Fibroblast of the conjunctiva (primary cell): ENCODE data around the gene ORAI1.
"Not testable (repeated sequence)": the region's sequence is repeated elsewhere in the genome, so short reads cannot be mapped to it uniquely, and the experiment has no call there.

Experiments
- DNase-seq: peaks from one replicate; pipeline ENCODE4 v3.0.0-alpha.2; 2010; ENCODE audit warnings: low read depth

The ORAI1 gene

GRCh38 chr12:121649322-121649721, 23.0 kb downstream of the ORAI1 start:
- DNase-seq = no peak

GRCh38 chr12:121649819-121650353, 23.6 kb downstream of the ORAI1 start:
- DNase-seq = no peak

GRCh38 chr12:121651320-121651719, 25.0 kb downstream of the ORAI1 start:
- no peak for DNase-seq

GRCh38 chr12:121652767-121653497, 26.6 kb downstream of the ORAI1 start:
- DNase-seq = no peak

- DNase-seq = no peak
These were observed 27.7 kb downstream of the ORAI1 start for GRCh38 chr12:121653999-121654398.

- no peak for DNase-seq
These were observed 29.8 kb downstream of the ORAI1 start for GRCh38 chr12:121656122-121656521.

- no peak for DNase-seq
These were observed 31.1 kb downstream of the ORAI1 start for GRCh38 chr12:121657305-121658008.

GRCh38 chr12:121661353-121662105, 35.2 kb downstream of the ORAI1 start:
- not testable (repeated sequence) for DNase-seq

- DNase-seq = no peak
These were observed 37.2 kb downstream of the ORAI1 start for GRCh38 chr12:121663610-121663929.

GRCh38 chr12:121666829-121667228, 40.5 kb downstream of the ORAI1 start:
- DNase-seq = not testable (repeated sequence)

GRCh38 chr12:121668750-121669520, 42.6 kb downstream of the ORAI1 start:
- DNase-seq = no peak

GRCh38 chr12:121669521-121669900, 43.2 kb downstream of the ORAI1 start, which contains the start of gene MORN3:
MORN3 (minus strand) TSS chr12:121669654; CDS start chr12:121669483, 171 bp downstream.
- DNase-seq = no peak

- no peak for DNase-seq
These were observed 46.7 kb downstream of the ORAI1 start for GRCh38 chr12:121673013-121673511.

- DNase-seq = no peak
These were observed 49.9 kb downstream of the ORAI1 start for GRCh38 chr12:121676190-121676589.

- no peak for DNase-seq
These were observed 52.0 kb downstream of the ORAI1 start for GRCh38 chr12:121678305-121678704.

- no peak for DNase-seq
These were observed 52.5 kb downstream of the ORAI1 start for GRCh38 chr12:121678716-121679300.

GRCh38 chr12:121679661-121680197, 53.4 kb downstream of the ORAI1 start:
- DNase-seq = not testable (repeated sequence)

- DNase-seq = no peak
These were observed 62.6 kb downstream of the ORAI1 start for GRCh38 chr12:121688966-121689365.

GRCh38 chr12:121689430-121689829, 63.1 kb downstream of the ORAI1 start:
- no peak for DNase-seq
